Activated CD4-positive, alpha-beta T cell treated with anti-CD3 and anti-CD28 coated beads for 48 hours (primary cell): ENCODE results near the gene CLTC.
A peak's percentile ranks its signal among the peaks of the same experiment; 100 is the strongest.
"Not testable (repeated sequence)": the region's sequence is repeated elsewhere in the genome, so short reads cannot be mapped to it uniquely, and the experiment has no call there.

Source experiments
- DNase-seq: peaks from one replicate; pipeline ENCODE4 v3.0.0-alpha.2; 2020

Gene CLTC

DNA sequence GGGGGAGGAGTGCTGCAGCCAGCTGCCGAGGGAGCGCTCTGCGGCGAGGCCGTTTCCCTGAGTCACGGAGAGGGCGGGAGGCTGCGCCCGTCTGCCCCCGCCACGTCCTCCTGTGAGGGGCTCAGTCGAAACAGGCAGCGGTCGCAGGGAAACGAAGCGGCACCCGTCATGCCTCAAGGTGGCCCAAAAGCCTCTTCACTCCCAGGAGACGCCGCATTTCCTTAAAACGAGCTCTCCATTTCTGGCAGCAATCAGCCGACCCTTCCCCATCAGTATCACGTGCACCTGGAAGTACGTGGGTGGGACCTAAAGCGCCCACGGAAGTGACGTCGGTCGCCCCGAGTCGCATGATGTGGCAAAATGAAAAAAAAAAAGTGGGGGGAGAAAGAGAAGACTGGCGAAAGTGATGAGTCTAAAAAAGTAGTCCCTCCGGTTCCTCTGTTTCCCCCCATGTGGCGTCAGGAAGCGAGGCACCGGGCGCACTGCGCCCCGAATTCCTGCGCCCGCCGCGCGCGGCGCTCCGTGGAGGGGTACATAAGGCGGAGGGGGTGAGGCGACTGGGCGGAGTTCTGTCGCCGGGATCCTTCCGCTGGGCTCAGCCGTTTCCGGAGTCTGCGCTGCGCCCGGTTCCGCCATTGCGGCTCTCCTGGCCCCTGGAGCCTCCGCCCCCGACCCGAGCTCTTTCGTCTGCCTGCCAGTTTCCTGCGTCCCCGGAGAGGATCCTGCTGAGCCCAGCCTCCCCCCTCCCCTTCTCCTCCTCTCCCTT lies at the start of gene CLTC:
TSS of gene CLTC (plus strand) at position 598 of the 766 bp plus-strand sequence. CDS start 237 bp downstream, outside the sequence.
- peak; percentile 95 for DNase-seq

DNA sequence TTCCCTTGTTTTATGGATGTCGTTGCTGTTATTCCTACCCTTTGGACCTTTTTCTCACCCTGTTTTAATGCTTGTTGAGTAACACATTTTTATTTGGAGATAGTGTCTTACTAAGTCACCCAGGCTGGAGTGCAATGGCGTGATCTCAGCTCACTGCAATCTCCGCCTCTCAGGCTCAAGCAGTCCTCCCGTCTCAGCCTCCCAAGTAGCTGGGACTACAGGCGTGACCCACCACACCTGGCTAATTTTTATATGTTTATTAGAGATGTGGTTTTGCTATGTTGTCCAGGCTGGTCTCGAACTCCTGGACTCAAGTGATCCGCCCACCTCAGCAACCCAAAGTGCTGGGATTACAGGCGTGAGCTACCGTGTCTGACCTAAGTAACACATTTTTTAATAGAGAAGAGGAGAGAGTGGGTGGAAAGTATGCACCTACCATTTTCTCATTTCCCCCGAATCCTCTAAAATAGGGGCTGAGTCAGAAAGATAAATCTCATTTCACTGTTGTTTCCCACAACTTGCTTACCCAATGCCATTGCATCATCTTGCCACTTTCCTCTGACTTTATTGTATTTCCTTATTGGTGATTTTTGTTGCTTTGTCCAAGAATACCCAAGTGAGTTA lies 47.3 kb upstream of the CLTC start:
- peak; percentile 38 for DNase-seq

DNA sequence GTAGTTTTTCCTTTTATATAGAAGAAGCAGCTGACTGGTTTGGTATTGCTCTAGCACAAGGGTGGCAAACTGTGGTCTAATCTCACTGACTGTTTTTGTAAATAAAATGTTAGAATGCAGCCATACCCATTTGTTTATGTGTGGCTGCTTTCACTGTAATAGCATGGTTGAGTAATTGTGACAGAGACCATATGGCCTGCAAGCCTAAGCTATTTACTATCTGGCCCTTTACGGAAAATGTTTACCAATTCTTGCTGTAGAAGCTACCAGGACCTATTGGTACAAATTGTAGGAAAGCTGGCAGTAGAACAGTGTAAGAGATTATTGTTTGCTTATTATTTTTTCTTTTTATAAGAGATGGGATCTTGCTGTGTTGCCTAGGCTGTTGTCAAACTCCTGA lies 35.5 kb upstream of the CLTC start:
- DNase-seq: not testable (repeated sequence)

DNA sequence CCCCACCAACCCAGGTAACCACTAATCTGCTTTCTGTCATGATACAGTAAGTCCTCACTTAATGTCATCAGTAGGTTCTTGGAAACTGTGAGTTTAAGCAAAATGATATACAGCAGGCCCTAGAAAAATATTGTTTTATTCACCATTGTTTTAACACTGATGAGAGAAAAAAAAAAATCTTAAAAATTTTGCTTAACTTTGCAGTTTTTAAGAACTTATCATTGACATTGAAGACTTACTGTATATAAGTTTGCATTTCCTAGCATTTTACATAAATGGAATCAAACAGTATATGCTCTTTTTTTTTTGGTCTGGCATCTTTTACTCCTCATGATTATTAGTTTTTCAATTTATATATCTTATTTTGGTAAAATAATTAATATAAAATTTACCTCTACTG lies 19.5 kb upstream of the CLTC start:
- DNase-seq: no peak

DNA sequence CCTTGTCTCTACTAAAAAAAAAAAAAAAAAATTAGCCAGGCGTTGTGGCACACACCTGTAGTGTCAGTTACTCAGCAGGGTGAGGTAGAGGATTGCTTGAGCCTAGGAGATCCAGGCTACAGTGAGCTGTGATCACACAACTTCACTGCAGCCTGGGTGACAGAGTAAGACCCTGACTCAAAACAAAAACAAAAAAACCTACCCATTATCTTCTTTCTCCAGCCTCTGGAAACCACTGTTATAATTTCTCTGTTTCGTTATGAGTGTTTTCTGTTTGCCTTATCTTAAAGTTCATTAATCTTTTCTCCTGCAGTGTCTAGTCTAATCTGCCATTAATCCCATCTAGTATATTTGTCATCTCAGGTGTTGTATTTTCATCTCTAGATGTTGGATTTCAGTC lies 18.6 kb upstream of the CLTC start:
- peak; percentile 20 for DNase-seq

DNA sequence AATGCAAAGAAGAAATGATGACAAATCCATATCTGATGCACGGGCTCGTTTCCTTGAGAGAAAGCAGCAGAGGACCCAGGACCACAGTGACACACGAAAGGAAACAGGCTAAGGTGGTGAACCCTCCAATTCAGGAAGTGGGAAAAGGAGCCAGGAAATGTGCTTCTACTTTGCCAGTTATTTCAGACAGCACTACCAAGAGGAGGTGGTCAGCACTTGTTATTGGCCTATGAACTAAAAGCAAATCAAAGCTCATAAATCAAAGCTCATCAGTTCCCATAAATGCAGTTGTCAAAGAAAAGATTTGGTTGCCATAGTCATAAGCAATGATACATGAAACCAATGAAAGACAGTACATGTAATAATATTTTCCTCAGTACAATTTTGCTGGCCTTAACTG lies 12.6 kb upstream of the CLTC start:
- DNase-seq: no peak

DNA sequence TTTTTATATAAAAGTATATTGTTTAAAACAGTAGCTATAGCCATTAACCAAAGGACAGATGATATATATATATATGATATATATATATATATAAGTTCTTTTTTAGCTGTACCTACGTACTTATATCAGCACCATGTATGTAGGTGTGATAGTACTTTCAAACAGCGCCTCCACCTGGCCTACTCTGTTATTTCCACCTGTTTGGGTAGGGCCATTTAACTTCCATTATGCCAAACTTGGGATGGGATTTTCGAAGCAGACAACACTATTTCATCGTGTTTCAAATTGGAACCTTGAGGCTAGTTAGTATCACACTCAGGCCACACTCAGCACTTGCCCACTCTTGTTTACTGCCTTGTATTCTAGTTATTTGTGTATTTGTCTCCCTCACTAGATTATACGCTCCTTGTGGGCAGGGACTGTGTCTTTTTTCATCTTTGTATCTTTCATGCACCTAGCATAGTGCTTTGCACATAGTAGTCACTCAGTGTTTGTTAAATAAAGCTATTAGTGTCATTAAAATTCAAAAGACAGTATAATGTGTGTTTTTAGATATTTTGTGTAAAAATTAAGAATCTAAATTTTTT lies 11.8 kb upstream of the CLTC start:
- peak; percentile 72 for DNase-seq

DNA sequence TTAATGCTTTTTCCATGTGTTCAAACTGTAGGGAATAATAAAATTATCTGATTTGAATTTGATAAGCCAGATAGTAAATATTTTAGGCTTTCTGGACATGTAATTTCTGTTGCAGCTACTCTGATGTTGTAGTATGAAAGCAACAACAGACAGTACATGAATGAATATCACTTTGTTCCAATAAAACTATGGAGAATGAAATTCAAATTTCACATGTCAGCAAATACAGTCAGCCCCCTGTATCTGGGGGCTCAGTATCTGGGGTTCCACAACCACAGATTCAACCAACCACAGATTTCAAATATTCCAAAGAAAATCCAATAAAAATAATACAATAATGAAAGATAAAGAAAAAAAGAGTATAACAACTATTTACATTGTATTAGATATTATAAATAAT lies 8.2 kb upstream of the CLTC start:
- no peak for DNase-seq

DNA sequence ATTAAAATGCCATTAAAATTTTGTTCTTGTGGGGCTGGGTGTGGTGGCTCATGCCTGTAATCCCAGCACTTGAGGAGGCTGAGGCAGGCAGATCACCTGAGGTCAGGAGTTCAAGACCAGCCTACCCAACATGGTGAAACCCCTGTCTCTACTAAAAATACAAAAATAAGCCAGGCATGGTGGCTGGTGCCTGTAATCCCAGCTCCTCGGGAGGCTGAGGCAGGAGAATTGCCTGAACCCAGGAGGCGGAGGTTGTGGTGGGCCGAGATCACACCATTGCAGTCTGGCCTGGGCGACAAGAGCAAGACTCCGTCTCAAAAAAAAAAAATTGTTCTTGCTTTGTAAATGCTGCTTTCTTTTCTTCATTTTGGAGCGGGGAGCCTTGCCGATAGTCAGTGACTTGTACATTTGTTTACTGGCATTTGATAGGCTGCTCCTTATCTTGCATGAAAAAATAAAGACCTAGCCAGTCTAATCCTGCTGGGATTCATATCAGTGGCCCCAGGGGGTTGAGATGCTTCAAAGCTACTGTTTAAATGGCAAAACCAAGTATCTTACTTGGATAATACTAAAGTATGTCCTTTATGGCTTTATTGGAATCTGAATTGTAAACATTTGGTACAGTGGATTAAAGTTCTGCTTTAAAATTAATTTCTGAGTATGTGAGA lies 3.3 kb upstream of the CLTC start:
- DNase-seq: no peak

DNA sequence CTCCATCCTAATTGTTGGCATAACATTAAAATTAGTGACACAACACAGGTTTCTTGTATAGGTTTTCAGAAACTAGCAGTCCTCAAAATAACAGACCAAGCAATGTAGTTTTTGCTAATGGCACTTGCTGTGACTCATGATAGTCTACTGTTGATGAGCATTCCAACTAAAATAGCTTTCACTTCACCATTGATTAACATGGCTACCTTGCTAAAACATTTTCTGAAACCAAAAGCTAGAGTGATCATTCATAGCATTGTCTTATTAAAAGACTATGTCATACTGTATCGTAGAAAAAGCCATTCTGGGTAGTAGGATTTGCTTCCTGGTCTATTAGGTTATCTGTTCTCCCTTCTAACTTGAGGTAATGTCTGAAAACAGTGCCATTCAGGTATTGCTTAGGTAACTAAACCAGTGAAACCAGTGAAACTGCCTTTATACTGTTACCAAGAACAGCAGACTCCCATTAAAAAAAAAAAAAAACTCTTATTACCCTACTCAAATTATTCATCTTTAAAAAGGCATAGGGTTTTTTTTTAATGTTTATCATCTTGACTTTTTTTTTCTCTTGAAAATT lies 2.5 kb upstream of the CLTC start:
- DNase-seq: no peak

DNA sequence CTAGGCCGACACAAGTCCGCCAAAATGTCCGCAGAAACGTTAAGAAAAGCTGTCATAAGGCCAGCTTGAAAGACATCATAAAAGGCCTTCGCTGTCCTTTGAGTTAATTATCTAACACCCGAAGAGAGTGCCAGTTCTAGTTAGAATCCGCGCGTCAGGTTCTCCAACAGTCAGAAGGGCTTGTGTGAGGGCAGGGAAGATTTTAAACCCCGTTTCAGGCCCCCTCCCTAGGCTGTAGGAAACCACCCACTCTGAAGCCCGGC lies 729 bp upstream of the CLTC start:
- no peak for DNase-seq

DNA sequence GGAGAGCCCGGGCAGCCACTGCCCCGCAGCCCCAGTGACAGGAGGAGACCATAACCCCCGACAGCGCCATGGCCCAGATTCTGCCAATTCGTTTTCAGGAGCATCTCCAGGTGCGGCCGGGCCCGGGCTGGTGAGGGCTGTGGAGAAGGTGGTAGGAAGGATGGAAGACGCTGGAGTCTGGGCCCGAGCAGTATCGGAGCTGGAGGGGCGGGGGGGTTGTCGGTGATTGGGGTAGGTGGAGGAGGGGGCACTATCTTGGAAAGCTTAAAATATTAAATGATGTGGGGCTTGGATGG lies 317 bp downstream of the CLTC start:
- no peak for DNase-seq

DNA sequence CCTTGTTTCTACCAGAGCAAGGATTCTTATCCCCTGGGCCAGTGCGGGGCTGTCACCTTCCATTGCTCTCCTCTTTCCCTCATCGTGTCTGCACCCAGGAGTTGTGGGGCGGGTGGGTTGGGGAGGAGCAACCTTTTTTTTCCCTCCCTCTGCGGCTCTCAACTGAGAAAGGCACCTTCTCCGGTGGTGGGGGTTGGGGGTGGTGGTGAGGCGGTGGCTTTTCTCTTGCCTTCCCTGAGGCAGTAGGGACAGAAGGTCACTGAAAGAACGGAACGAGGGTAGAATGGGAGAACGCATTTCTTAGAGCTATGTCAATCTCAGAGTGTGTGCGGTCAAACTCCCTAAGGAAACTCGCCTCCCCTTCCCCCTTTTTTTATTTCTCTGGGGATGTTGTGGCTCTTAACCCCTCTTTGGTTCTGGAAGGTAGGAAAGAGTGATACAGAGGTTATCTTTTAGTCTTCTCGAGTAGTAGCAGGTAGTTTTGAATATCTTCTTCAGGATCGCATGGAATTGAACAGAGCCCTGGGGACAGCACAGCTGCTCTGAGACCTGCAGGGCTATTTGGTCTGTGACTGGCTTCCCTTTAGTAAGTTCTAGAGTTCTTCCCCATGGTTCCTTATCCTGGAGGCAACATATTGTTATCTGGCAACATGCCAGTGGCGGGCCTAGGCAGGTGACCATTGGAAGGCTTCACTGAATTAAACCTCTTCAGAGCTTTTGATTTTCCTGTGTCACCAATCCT lies 994 bp downstream of the CLTC start:
- peak; percentile 63 for DNase-seq

DNA sequence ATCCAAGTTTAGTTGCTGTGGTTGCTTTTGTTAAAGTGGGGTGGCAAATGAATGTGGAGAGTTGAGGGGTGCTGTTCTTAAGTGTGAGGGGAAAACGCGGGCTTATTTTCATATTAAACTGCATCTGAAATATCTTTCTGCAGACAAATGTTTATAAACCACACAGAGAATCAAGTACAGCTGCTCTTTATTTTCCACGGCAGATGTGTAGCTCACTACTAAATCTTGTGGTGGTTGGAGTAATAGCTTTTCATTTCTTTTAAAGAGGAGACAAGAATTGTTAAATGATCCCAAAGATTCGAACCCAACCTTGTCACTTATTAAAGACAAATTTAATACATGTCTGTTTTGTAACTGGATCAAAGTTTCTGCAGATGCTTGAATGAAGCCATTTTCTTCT lies 2.1 kb downstream of the CLTC start:
- no peak for DNase-seq

DNA sequence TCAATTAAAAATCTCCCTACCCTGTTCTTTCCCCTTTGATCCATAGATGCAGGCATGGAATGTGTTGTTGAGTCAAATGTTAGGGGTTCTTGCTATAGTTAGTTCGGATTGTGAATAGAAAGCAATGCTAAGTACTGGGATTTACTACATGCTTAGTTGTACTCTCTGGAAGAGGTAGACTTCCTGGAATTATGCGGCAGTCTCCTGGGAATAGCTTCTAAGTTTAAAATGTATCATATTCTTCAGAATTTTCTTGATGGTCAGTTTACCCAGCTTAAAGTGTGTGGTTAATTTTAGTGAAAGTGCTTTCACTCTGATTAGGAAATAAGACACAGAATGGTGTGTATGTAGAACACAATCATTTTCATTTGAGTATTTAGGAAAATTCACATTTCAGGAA lies 3.5 kb downstream of the CLTC start:
- no peak for DNase-seq

DNA sequence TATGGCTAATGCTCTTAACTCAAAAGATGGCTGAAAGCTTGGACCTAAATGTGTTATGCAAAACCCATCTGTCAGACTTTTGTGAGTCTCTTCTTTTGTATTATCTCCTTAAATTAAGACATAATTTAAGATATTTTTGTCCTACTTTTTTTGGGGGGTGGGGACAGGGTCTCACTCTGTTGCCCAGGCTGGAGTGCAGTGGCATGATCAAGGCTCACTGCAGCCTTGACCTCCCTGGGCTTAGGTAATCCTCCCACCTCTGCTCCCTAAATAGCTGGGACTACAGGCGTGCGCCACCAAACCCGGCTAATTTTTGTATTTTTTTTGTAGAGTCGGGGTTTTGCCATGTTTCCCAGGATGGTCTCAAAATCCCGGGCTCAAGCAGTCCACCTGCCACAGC lies 7.1 kb downstream of the CLTC start:
- DNase-seq: no peak

DNA sequence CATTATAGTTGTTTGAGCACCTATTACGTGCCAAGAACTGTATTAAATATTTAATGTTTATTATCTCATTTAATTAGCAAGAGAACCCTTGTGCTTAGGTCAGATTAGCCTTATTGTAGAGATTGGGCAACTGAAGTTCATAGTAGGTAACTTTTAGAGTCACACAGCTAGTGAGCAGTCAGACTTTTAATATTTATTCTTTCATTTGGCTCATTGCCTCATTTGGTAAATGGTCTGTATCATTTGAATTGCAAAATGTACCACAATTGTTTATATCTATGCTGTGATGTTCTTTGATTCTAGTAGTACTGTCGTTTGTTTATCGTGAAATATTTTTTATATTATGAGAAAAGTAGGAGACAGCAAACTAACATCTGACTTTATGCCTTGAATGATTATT lies 7.6 kb downstream of the CLTC start:
- DNase-seq: no peak

DNA sequence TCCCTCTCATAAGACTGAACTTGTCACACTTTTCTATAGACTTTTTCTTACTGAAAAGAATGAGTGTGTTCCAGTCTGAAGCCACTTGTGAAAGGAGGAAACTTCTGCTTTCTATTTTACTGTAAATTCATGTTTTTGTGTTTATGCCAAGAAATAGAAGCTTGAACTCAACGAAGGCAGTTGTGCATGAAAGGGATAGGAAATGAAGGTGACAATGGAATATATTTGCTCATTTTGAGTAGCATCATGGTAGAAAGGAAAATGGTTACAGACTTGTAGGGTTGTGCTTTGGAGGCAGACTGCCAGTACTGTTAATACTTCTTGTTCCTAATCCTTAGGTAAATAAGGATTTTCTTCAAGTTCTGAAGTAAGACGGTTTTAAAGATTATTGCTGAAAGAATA lies 8.1 kb downstream of the CLTC start:
- no peak for DNase-seq

DNA sequence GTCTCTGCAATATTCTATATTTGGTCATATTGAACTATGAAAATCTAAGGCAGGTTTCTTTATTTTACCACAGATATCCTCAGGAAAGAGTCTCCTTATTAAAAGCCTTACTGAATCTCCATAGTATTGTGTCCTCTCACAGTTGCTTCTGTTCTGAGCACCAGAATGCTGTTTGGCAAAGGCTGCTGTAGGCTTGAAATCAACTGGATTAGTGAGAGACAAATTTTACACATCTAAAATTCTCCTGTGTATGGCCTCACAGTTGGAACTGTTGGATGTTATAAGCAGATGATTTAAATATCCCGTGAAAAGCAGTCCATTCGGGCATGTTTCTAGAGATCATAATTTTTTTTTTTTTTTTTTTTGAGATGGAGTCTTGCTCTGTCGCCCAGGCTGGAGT lies 9.5 kb downstream of the CLTC start:
- no peak for DNase-seq

DNA sequence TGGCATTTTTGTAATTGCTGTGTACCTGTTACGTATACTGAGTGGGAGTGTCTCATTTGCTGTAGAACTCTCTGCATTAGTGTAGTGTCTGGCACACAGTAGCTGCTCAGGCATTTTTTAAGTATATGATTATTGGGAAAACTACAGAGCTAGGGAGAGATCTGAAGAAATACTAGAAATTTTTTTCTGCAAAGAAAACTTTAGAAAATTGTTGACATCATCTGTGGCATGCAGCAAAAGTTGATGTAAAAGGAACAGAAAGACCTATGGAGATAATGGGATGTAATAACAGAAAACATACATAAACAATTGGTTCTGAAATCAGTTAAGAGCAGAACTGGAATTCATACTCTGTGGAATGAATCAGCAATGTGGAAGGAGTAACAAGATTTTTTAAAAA lies 11.6 kb downstream of the CLTC start:
- no peak for DNase-seq

DNA sequence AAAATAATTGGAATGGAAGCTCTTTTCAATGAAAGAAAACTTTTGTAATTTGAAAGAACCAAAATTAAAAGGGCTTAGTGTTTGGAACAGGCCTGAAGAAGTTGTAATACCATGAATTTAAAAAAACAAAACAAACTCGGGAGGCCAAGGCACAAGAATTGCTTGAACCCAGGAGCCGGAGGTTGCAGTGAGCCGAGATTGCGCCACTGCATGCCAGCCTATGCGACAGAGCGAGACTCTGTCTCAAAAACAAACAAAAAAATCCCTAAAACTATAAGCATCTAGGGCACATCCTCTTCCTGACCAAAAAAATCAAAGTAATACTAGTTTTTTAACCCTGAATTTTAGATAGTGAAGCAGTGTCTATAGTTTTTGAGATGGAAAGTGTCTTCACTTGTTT lies 12.7 kb downstream of the CLTC start:
- DNase-seq: no peak

DNA sequence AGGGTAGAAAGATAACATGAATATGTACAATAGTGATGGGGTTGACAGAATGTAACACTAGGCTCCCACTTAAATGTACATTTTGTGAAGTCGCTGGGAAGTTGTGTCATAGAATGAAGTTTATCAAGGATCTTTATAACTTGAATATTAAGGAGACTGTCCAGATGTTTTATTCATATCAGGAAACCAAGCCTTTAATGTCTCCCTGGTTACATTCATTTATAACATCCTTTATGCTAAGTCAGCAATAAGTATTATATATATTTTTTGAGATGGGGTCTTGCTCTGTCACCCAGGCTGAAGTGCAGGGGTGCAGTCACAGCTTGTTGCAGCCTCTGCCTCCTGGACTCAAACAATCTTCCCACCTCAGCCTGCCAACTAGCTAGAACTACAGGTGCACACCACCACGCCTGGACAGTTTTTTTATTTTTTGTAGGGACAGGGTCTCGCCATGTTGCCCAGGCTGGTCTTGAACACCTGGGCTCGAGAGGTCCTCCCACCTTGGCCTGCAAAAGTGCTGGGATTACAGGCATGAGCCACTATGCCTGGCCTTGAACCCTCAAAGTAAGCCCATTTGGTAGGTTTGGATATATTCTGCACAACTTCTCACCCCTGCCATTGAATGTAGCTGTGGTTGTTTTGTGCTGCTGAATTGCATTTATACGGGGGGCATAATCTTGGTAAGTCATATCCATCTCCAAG lies 14.1 kb downstream of the CLTC start:
- no peak for DNase-seq
